Spleen (tissue), 7 donors: ENCODE data around the gene WNK1.

Experiments
- CTCF ChIP-seq, 11 experiments: fragments of 200-600 bp in 7 of 11; fragments of 450-650 bp in 4 of 11; sonication (generic) in 4 of 11; IDR thresholded peaks in 8 of 11; conservative IDR thresholded peaks in 3 of 11; 1 replicate in 7 of 11; 2 replicates in 4 of 11; pipeline versions ENCODE4 v1.4.0 to v1.8.0; 2016 to 2021; ENCODE audit warnings: antibody characterized with exemption in 11 of 11, inconsistent platforms in 4 of 11, mild to moderate bottlenecking in 1 of 11
- POLR2A ChIP-seq, 3 donors: fragments of 450-650 bp; IDR thresholded peaks; one replicate each; pipeline ENCODE4 v1.5.1; 2017; ENCODE audit warnings: antibody characterized with exemption in 3 of 3, mild to moderate bottlenecking in 1 of 3
- POLR2AphosphoS5 ChIP-seq, 3 donors: sonication (generic); formaldehyde crosslinking; IDR thresholded peaks; one replicate each; pipeline ENCODE4 v1.5.1; 2017; ENCODE audit warnings: antibody characterized with exemption in 3 of 3
- donor health status: DM: no; HTN: no; CAD: no; lungs with moderate emphysema.
- donor health status: DM: no; HTN: no; CAD: no.
- donor health status: DM: no; HTN: no; CAD: no.

GRCh38 chr12:812950-813349 is 60.6 kb downstream of the WNK1 start:
- TF ChIP-seq CTCF (IDR thresholded peaks at IDR 0.05 in 8 of 11, conservative IDR thresholded peaks at IDR 0.05 in 3 of 11), result no peak
- no peak for TF ChIP-seq POLR2AphosphoS5 (IDR thresholded peaks at IDR 0.05)
- TF ChIP-seq POLR2A (IDR thresholded peaks at IDR 0.05), result no peak
